Esophagus (tissue), 2 donors: ENCODE data around the gene SETD9. TPM values are rescaled to one million over a fixed set of nuclear protein-coding genes. Genes with fewer than 3 reads are reported as not detected.

Experiments
- H3K27ac ChIP-seq, 2 donors: one replicate each; pipeline ENCODE4 v1.5.1; 2013; ENCODE audit warnings: low read depth in 2 of 2, mild to moderate bottlenecking in 2 of 2, inconsistent platforms in 1 of 2, low read length in 1 of 2, moderate library complexity in 1 of 2
- H3K27me3 ChIP-seq, 2 donors: one replicate each; pipeline ENCODE4 v1.6.1; 2013; ENCODE audit warnings: low read length in 2 of 2, control low read depth in 1 of 2, mild to moderate bottlenecking in 1 of 2; ENCODE audit not compliant: insufficient read depth in 2 of 2, control insufficient read depth in 1 of 2
- H3K36me3 ChIP-seq, 2 donors: one replicate each; pipeline ENCODE4 v1.6.1; 2013; ENCODE audit warnings: low read length in 1 of 2; ENCODE audit not compliant: control insufficient read depth in 2 of 2, insufficient read depth in 2 of 2
- H3K4me1 ChIP-seq, 2 donors: one replicate each; pipeline ENCODE4 v1.6.1; 2013; ENCODE audit warnings: low read length in 1 of 2; ENCODE audit not compliant: control insufficient read depth in 2 of 2, insufficient read depth in 2 of 2
- H3K4me3 ChIP-seq, 2 donors: one replicate each; pipeline ENCODE4 v1.5.1; 2013; ENCODE audit warnings: low read length in 2 of 2, mild to moderate bottlenecking in 2 of 2, low read depth in 1 of 2, moderate library complexity in 1 of 2
- H3K9me3 ChIP-seq, 2 donors: one replicate each; pipeline ENCODE4 v1.6.1; 2013; ENCODE audit warnings: mild to moderate bottlenecking in 2 of 2, low read depth in 1 of 2, low read length in 1 of 2, moderate library complexity in 1 of 2; ENCODE audit not compliant: control insufficient read depth in 2 of 2, insufficient read depth in 1 of 2
- WGBS, 2 donors: extraction: QIAGEN DNeasy Blood & Tissue Kit; methylation state at CpG; one replicate each; pipeline ENCODE4 v1.1.7; 2013; 5-methylcytosine and 5-hydroxymethylcytosine counted together
- polyA plus RNA-seq, 2 donors: library from polyadenylated mRNA; stranded (reverse); fragments of 200-250 nt; gene quantifications; one replicate each; pipeline ENCODE4 v1.2.3, GENCODE V29; 2013
- donor health status: healthy with polysubstance abuse.
- donor health status: Bipolar disorder and iron deficiency.

SETD9 gene
- 1 to 10 TPM; 3.7 to 7.7 TPM for polyA plus RNA-seq

DNA sequence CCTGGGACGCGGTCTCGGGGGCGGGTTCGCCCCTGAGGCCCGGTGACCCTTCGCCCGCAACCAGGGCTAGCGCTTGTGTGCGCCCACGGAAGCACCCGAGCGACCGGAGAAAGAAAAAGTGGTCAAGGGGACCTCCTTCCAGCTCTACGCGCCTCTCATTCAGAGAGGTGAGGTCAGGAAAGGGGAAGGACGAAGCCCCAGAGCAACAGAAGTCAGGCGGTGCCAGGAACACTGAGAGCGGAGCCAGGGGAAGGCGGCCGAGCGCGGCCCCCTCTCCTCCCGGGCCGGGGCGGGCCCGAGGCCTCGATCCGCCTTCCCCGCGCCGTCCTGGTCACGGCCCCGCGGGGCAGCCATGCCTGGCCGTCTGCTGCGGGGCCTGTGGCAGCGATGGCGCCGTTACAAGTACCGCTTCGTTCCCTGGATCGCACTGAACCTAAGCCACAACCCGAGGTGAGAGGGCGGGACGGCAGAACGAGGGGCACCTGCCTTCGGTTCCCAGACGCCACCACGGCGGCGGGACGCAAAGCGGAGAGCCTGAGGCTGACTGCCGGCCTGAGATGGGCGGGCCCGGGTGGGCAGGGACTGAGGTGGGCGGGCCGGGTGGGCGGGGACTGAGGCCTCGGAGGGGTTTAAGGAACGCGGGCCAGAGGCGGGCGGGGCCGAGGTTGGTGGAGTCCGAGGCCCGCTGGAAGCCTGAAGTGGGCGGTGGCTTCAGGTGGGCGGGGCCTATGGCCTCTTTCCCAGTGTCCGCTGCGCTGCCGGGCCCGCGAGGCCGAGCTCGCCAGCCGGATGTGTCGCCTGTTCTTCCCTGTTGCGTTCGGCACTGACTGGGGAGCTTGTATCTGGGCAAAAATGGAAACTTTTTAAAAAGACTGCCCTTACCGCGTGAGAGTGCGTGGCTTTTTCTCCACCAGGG, at the start of gene SETD9:
TSS of gene SETD9 (plus strand) at position 303 of the 916 bp plus-strand sequence. CDS start at position 353, 50 bp downstream.
- Histone ChIP-seq H3K36me3 (no peaks in the 10 kb centered on the region), H3K27ac (peak within 1 kb of the TSS; percentile 92 to 98), H3K4me1 (no peaks in the 10 kb centered on the region), H3K4me3 (peak within 1 kb of the TSS; percentile 66 to 84), H3K27me3 (no peaks in the 10 kb centered on the region), H3K9me3 (no peaks in the 10 kb centered on the region)
- 0% methylated on average over 61 to 84 of the region's 84 CpGs for WGBS, 2 donors

DNA sequence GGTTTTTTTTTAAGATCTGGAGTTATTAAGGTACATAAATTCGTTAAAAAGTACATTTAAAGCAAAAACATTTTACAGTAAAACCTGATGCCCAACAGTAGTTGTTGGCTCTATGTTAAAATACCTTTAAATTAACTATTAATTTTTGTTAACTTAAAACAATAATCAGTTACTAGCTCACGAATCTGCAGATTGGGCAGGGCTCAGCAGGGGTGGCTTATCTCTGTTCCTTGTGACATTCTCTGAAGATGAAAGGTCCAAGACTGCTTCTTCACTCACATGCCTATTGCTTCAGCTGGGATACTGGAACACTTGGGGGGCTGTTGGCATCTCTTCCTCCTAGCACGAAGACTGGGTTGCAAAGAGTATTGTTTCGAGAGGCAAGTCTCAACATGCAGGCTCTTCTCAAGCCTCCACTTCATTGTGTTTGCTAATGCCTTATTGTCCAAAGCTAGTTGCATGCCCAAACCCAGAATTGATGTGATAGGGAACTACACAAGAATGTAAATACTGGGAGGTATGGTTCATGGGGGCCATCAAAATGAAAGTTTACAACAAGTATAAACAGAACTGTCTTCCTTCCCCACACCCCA, 47.4 kb upstream of the SETD9 start:
- Histone ChIP-seq H3K27me3 (no peaks in the 10 kb centered on the region), H3K27ac (no peak overlapping the region), H3K4me3 (no peak overlapping the region), H3K9me3 (no peaks in the 10 kb centered on the region), H3K36me3 (peaks cover 3 to 6% of the 10 kb centered on the region in 2 donors), H3K4me1 (no peaks in the 10 kb centered on the region)
- WGBS, 2 donors = 80 to 89% methylated on average over 4 of the region's 4 CpGs

GRCh38 chr5:56862909-56863308, 46.5 kb upstream of the SETD9 start:
- H3K36me3 ChIP-seq = peaks cover 3% of the 10 kb centered on the region in 2 donors

GRCh38 chr5:56871777-56872176, 37.6 kb upstream of the SETD9 start:
- no peak overlapping the region for H3K4me3 ChIP-seq

More at GRCh38 chr5:56862909-56863308, 46.5 kb upstream of the SETD9 start:
- Histone ChIP-seq H3K27me3 (no peaks in the 10 kb centered on the region), H3K4me1 (no peaks in the 10 kb centered on the region), H3K9me3 (no peaks in the 10 kb centered on the region), H3K4me3 (no peak overlapping the region), H3K27ac (no peak overlapping the region)
- WGBS, 2 donors = 88 to 97% methylated on average over 3 of the region's 3 CpGs

DNA sequence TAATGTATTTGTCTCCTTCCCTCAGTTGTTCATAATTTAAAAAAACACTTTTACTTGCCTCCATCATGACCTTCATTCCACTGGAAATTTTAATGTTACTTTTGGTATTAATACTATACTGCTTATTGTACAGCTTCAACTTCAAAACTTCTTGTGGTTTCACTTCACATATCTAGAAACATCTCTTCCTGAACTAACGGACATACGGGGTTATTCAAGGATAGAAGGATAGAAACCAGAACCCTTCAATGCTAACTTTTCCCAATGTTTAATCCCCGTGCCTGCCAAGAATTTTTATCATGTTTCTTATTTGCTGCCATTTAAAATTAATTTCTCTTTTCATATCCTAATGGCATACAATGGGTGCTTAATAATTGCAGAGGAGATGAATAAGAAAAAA, 36.3 kb upstream of the SETD9 start:
- Histone ChIP-seq H3K36me3 (peaks cover 2 to 4% of the 10 kb centered on the region in 2 donors), H3K27ac (no peak overlapping the region), H3K9me3 (no peaks in the 10 kb centered on the region), H3K4me1 (no peaks in the 10 kb centered on the region), H3K27me3 (no peaks in the 10 kb centered on the region), H3K4me3 (no peak overlapping the region)
- whole genome bisulfite sequencing, 2 donors = 76 to 79% methylated on average over 3 of the region's 3 CpGs

More at GRCh38 chr5:56871777-56872176, 37.6 kb upstream of the SETD9 start:
- Histone ChIP-seq H3K4me1 (no peaks in the 10 kb centered on the region), H3K27me3 (no peaks in the 10 kb centered on the region), H3K36me3 (peaks cover 0 to 2% of the 10 kb centered on the region in 2 donors), H3K9me3 (no peaks in the 10 kb centered on the region), H3K27ac (no peak overlapping the region)
- WGBS, 2 donors = 87 to 92% methylated on average over 2 of the region's 2 CpGs

DNA sequence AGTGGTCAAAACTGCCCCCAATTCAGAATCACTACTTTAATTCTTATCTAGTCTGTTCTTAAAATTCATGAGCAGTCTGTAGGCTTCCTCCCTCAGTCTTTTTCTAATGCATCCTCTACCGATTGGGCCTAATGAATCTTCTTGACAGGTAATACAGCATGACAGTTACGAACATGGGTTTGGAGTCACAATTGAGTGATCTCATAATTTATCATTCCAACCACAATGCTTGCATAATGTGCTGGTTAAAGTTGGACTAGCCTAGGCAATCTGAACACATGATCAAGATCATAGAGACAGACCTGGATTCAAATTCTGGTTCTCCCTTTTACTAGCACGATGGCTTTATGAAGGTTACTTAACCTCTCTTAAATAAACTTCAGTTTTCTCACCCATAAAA, 33.1 kb upstream of the SETD9 start:
- 61 to 70% methylated on average over 3 of the region's 3 CpGs for WGBS, 2 donors
- Histone ChIP-seq H3K4me1 (no peaks in the 10 kb centered on the region), H3K27me3 (no peaks in the 10 kb centered on the region), H3K36me3 (peaks cover 2 to 4% of the 10 kb centered on the region in 2 donors), H3K27ac (no peak overlapping the region), H3K4me3 (no peak overlapping the region), H3K9me3 (no peaks in the 10 kb centered on the region)

DNA sequence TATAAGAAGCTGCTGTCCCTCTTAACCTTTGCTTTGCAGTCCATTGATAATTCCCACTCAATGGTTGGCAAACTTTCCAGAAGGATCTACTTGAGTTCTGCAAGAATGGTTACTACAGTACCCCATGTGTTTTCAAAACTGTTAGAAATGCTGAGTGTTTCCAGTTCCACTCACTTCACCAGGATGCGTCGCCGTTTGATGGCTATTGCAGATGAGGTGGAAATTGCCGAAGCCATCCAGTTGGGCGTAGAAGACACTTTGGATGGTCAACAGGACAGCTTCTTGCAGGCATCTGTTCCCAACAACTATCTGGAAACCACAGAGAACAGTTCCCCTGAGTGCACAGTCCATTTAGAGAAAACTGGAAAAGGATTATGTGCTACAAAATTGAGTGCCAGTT, 27.8 kb upstream of the SETD9 start:
- no peak overlapping the region for H3K27ac ChIP-seq
- H3K27me3 ChIP-seq = no peaks in the 10 kb centered on the region
- no peaks in the 10 kb centered on the region for H3K9me3 ChIP-seq
- H3K4me1 ChIP-seq = no peaks in the 10 kb centered on the region
- WGBS, 2 donors = 98 to 100% methylated on average over 5 of the region's 5 CpGs
- H3K4me3 ChIP-seq = no peak overlapping the region
- peaks cover 10 to 16% of the 10 kb centered on the region in 2 donors for H3K36me3 ChIP-seq

DNA sequence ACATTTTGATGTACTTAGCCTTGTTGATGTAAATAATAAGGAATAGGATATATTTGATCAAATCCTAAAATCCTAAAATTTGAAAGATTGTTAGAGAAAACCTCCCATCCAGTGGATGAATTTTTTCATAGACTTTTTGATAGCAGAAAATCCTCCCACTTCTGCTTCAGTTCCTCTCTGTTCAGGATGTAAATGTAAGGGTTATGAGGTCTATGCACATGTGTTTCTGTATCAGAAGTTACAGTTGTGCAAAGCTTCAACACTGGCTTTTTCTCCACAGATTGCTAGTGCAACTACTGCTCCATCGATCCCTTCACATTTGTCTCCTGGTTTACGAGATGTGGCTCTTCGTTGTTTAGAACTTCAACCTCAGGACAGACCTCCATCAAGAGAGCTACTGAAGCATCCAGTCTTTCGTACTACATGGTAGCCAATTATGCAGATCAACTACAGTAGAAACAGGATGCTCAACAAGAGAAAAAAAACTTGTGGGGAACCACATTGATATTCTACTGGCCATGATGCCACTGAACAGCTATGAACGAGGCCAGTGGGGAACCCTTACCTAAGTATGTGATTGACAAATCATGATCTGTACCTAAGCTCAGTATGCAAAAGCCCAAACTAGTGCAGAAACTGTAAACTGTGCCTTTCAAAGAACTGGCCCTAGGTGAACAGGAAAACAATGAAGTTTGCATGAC, 16.0 kb upstream of the SETD9 start:
- Histone ChIP-seq H3K4me1 (no peaks in the 10 kb centered on the region), H3K27me3 (no peaks in the 10 kb centered on the region), H3K27ac (no peak overlapping the region), H3K9me3 (no peaks in the 10 kb centered on the region), H3K36me3 (peaks cover 2 to 8% of the 10 kb centered on the region in 2 donors), H3K4me3 (no peak overlapping the region)
- WGBS, 2 donors = 88 to 92% methylated on average over 5 of the region's 5 CpGs

- Histone ChIP-seq H3K4me3 (no peak overlapping the region), H3K4me1 (no peaks in the 10 kb centered on the region), H3K9me3 (no peaks in the 10 kb centered on the region), H3K27me3 (no peaks in the 10 kb centered on the region), H3K36me3 (peaks cover 2% of the 10 kb centered on the region in 2 donors), H3K27ac (no peak overlapping the region)
- 98% methylated on average over 4 of the region's 4 CpGs for WGBS, 2 donors
These were observed 12.6 kb upstream of the SETD9 start for GRCh38 chr5:56896763-56897162.
